OCI-LY1 (cell line): ENCODE results near the gene BSCL2.

Source experiments
- CTCF ChIP-seq: fragments of 200-600 bp; sonication (generic), shearing (Covaris generic); IDR thresholded peaks from 2 replicates; pipeline ENCODE4 v1.5.1; 2017; ENCODE audit warnings: mild to moderate bottlenecking, antibody characterized with exemption, low read length, moderate library complexity, mixed read lengths
- EZH2 ChIP-seq: fragments of 200-600 bp; sonication (generic), shearing (Covaris generic); IDR thresholded peaks from 2 replicates; pipeline ENCODE4 v1.8.0; 2017; ENCODE audit warnings: borderline replicate concordance, mixed run types, mild to moderate bottlenecking, antibody characterized with exemption, low read length, moderate library complexity, mixed read lengths

- no peak for TF ChIP-seq CTCF
- no peak for TF ChIP-seq EZH2
Measured at GRCh38 chr11:62713343-62713742, 6.1 kb upstream of the BSCL2 start.
